GM19035 (cell line): ENCODE data around the gene LDLRAP1.

Experiments used
- ATAC-seq: cut with Tn5 transposase; IDR thresholded peaks from one replicate; pipeline ENCODE4 v1.9.1; 2021; ENCODE audit not compliant: unreplicated experiment

LDLRAP1 gene

GRCh38 chr1:25523542-25523941, 19.9 kb upstream of the LDLRAP1 start:
- ATAC-seq: no peak

- no peak for ATAC-seq
Measured at GRCh38 chr1:25524568-25525360, 18.6 kb upstream of the LDLRAP1 start.

GRCh38 chr1:25525361-25525688, 18.1 kb upstream of the LDLRAP1 start:
- ATAC-seq: no peak

GRCh38 chr1:25526753-25527152, 16.7 kb upstream of the LDLRAP1 start:
- no peak for ATAC-seq

GRCh38 chr1:25527226-25527846, 16.1 kb upstream of the LDLRAP1 start:
- no peak for ATAC-seq

- no peak for ATAC-seq
Measured at GRCh38 chr1:25527946-25528595, 15.3 kb upstream of the LDLRAP1 start.

GRCh38 chr1:25528881-25529517, 14.4 kb upstream of the LDLRAP1 start:
- ATAC-seq: no peak

- ATAC-seq: no peak
Measured at GRCh38 chr1:25529518-25530185, 13.8 kb upstream of the LDLRAP1 start.

GRCh38 chr1:25530186-25531081, 13.0 kb upstream of the LDLRAP1 start:
- no peak for ATAC-seq

GRCh38 chr1:25531082-25531461, 12.3 kb upstream of the LDLRAP1 start:
- ATAC-seq: no peak

GRCh38 chr1:25532970-25533369, 10.4 kb upstream of the LDLRAP1 start:
- no peak for ATAC-seq

- no peak for ATAC-seq
Measured at GRCh38 chr1:25533775-25534409, 9.5 kb upstream of the LDLRAP1 start.

- ATAC-seq: no peak
Measured at GRCh38 chr1:25534410-25534788, 9.0 kb upstream of the LDLRAP1 start.

- ATAC-seq: no peak
Measured at GRCh38 chr1:25536124-25536523, 7.3 kb upstream of the LDLRAP1 start.

- ATAC-seq: no peak
Measured at GRCh38 chr1:25537153-25537831, 6.1 kb upstream of the LDLRAP1 start.

- no peak for ATAC-seq
Measured at GRCh38 chr1:25538191-25538767, 5.1 kb upstream of the LDLRAP1 start.

GRCh38 chr1:25540750-25541342, 2.6 kb upstream of the LDLRAP1 start:
- ATAC-seq: no peak

- ATAC-seq: no peak
Measured at GRCh38 chr1:25541425-25541824, 2.0 kb upstream of the LDLRAP1 start.
